Right lobe of liver (tissue), 6 donors: ENCODE data around the gene NFYC. TPM values are rescaled to one million over a fixed set of nuclear protein-coding genes. Genes with fewer than 3 reads are reported as not detected.

ENCODE experiments used
- ATAC-seq, 4 donors: fragments of 200-7000 bp; cut with Tn5 transposase; one replicate each; pipeline ENCODE4 v1.9.1; 2020; ENCODE audit warnings: mild to moderate bottlenecking in 4 of 4, moderate library complexity in 4 of 4
- DNase-seq, 3 donors: peaks; one replicate each; pipeline ENCODE4 v3.0.0-alpha.2; 2020
- H3K27ac ChIP-seq, 3 donors: fragments of 200-600 bp; one replicate each; pipeline ENCODE4 v1.8.0; 2022
- H3K27me3 ChIP-seq, 2 donors: fragments of 200-600 bp; one replicate each; pipeline ENCODE4 v1.8.0; 2022
- H3K36me3 ChIP-seq, 4 donors: fragments of 200-600 bp; sonication (generic) in 1 of 4; one replicate each; pipeline versions ENCODE4 v1.5.1 to v1.8.0; 2017 to 2022; ENCODE audit warnings: control low read depth in 1 of 4
- H3K4me1 ChIP-seq, 4 donors: fragments of 200-600 bp; sonication (generic) in 1 of 4; one replicate each; pipeline versions ENCODE4 v1.5.1 to v1.8.0; 2017 to 2022; ENCODE audit warnings: control low read depth in 1 of 4
- H3K4me3 ChIP-seq, 3 donors: fragments of 200-600 bp; one replicate each; pipeline ENCODE4 v1.8.0; 2022
- H3K9me3 ChIP-seq, 4 donors: fragments of 200-600 bp; sonication (generic) in 1 of 4; one replicate each; pipeline versions ENCODE4 v1.5.1 to v1.8.0; 2017 to 2022; ENCODE audit warnings: control low read depth in 1 of 4
- CTCF ChIP-seq, 4 donors: fragments of 200-600 bp in 3 of 4; fragments of 450-650 bp in 1 of 4; IDR thresholded peaks; one replicate each; pipeline versions ENCODE4 v1.5.1 to v1.8.0; 2016 to 2022; ENCODE audit warnings: antibody characterized with exemption in 4 of 4, mild to moderate bottlenecking in 2 of 4
- POLR2A ChIP-seq: fragments of 450-650 bp; IDR thresholded peaks from one replicate; pipeline ENCODE4 v1.6.1; 2017; ENCODE audit warnings: antibody characterized with exemption, mild to moderate bottlenecking
- WGBS: methylation state at CpG from one replicate; pipeline ENCODE4 v1.1.6; 2018; ENCODE audit warnings: low coverage, low lambda C conversion rate; ENCODE audit not compliant: insufficient coverage; ENCODE audit errors: missing lambda C conversion rate; 5-methylcytosine and 5-hydroxymethylcytosine counted together
- intact Hi-C, 2 donors: fragments of 100-400 bp; cut with DNase I; formaldehyde crosslinking; loops; one replicate each; pipeline versions ENCODE4 v1.11.2 to v1.14.1; 2022
- total RNA-seq, 6 experiments: library from RNA; depleted of rRNA in 2 of 6; stranded (reverse); fragments of >200 nt in 2 of 6; fragmentation: NEBNext Ultra II Directional in 3 of 6; extraction: Animal tissue kit (Norgen Biotek cat#: 25700) in 3 of 6; gene quantifications; one replicate each; pipeline versions ENCODE4 v1.1.0 to v1.2.4, GENCODE V29; 2016 to 2023
- donor health status: DM: no; HTN: yes; CAD: no.
- donor health status: DM: no; HTN: no; CAD: no.
- donor health status: DM: no; HTN: no; CAD: no.
- donor health status: DM: no; HTN: yes; CAD: no.
- donor health status: DM: no; HTN: yes; CAD: no.

Gene NFYC
- total RNA-seq, 6 experiments from 2014 or later, result 21.9 to 36.1 (median 28.1) TPM

- Histone ChIP-seq H3K4me3 (no peak overlapping the region), H3K36me3 (no peaks in the 10 kb centered on the region), H3K9me3 (no peaks in the 10 kb centered on the region), H3K4me1 (peaks cover 0 to 8% (median 0%) of the 10 kb centered on the region in 4 donors), H3K27me3 (no peaks in the 10 kb centered on the region), H3K27ac (no peak overlapping the region)
- intact Hi-C loops, result no loop called here
- ATAC-seq (no peak), DNase-seq (no peak)
- TF ChIP-seq POLR2A (no peak), CTCF (IDR thresholded peaks at IDR 0.05) (no peak)
- 85% methylated on average over 8 of the region's 10 CpGs for WGBS
Observed at GRCh38 chr1:40794974-40795715, 103.6 kb downstream of the NFYC start.

GRCh38 chr1:40795811-40796586, 104.5 kb downstream of the NFYC start:
- no peak for ATAC-seq
- no peak overlapping the region for H3K4me3 ChIP-seq
- no peaks in the 10 kb centered on the region for H3K9me3 ChIP-seq
- intact Hi-C loops, result no loop called here
- TF ChIP-seq CTCF (IDR thresholded peaks at IDR 0.05), result no peak
- no peak for TF ChIP-seq POLR2A
- no peaks in the 10 kb centered on the region for H3K36me3 ChIP-seq
- no peak overlapping the region for H3K27ac ChIP-seq
- WGBS, result 58% methylated on average over 9 of the region's 13 CpGs
- H3K27me3 ChIP-seq, result no peaks in the 10 kb centered on the region
- DNase-seq, result no peak
- peaks cover 0 to 8% (median 0%) of the 10 kb centered on the region in 4 donors for H3K4me1 ChIP-seq

GRCh38 chr1:40796939-40797667, 105.6 kb downstream of the NFYC start:
- Histone ChIP-seq H3K4me3 (no peak overlapping the region), H3K27ac (no peak overlapping the region), H3K27me3 (no peaks in the 10 kb centered on the region), H3K4me1 (peaks cover 0 to 15% (median 0%) of the 10 kb centered on the region in 4 donors), H3K36me3 (no peaks in the 10 kb centered on the region), H3K9me3 (no peaks in the 10 kb centered on the region)
- intact Hi-C loops, result no loop called here
- ATAC-seq (no peak), DNase-seq (no peak)
- WGBS, result 66% methylated on average over 7 of the region's 9 CpGs
- TF ChIP-seq CTCF (IDR thresholded peaks at IDR 0.05) (no peak), POLR2A (no peak)

- DNase-seq (no peak), ATAC-seq (no peak)
- Histone ChIP-seq H3K9me3 (no peaks in the 10 kb centered on the region), H3K36me3 (no peaks in the 10 kb centered on the region), H3K27ac (no peak overlapping the region), H3K27me3 (no peaks in the 10 kb centered on the region), H3K4me3 (no peak overlapping the region), H3K4me1 (peaks cover 0 to 17% (median 0%) of the 10 kb centered on the region in 4 donors)
- intact Hi-C loops, result no loop called here
- no CpG with 5 or more reads among the region's 3 CpGs for WGBS
- no peak for TF ChIP-seq CTCF (IDR thresholded peaks at IDR 0.05)
- no peak for TF ChIP-seq POLR2A
Observed at GRCh38 chr1:40797668-40798010, 106.1 kb downstream of the NFYC start.
